Mesenchymal stem cell (in vitro differentiated cells and primary cell): ENCODE measurements around the gene PAOX.
"Not testable (repeated sequence)": the region's sequence is repeated elsewhere in the genome, so short reads cannot be mapped to it uniquely, and the experiment has no call there.

Source experiments
- DNase-seq: peaks from one replicate; pipeline ENCODE4 v3.0.0-alpha.2; 2013
- H2AFZ ChIP-seq: one replicate; pipeline ENCODE4 v1.6.1; 2013; ENCODE audit warnings: low read depth, mild to moderate bottlenecking, control low read depth, inconsistent platforms, low read length, moderate library complexity
- H2AK5ac ChIP-seq: 2 replicates; pipeline ENCODE4 v1.6.1; 2013; ENCODE audit warnings: low read length, moderate library complexity, mild to moderate bottlenecking, inconsistent platforms; ENCODE audit not compliant: severe bottlenecking
- H2BK120ac ChIP-seq: one replicate; pipeline ENCODE4 v1.6.1; 2013; ENCODE audit warnings: low read depth, mild to moderate bottlenecking, inconsistent platforms, low read length, moderate library complexity
- H2BK12ac ChIP-seq, 2 experiments: one replicate each; pipeline ENCODE4 v1.6.1; 2013; ENCODE audit warnings: inconsistent platforms in 2 of 2, low read length in 2 of 2, mild to moderate bottlenecking in 2 of 2, moderate library complexity in 2 of 2, control low read depth in 1 of 2
- H2BK15ac ChIP-seq: one replicate; pipeline ENCODE4 v1.6.1; 2013; ENCODE audit warnings: mild to moderate bottlenecking, low read depth, inconsistent platforms; ENCODE audit not compliant: poor library complexity, severe bottlenecking
- H2BK5ac ChIP-seq: 2 replicates; pipeline ENCODE4 v1.6.1; 2013; ENCODE audit warnings: low read depth, mild to moderate bottlenecking, low read length, control low read depth, inconsistent platforms; ENCODE audit not compliant: poor library complexity, severe bottlenecking
- H3K14ac ChIP-seq, 2 experiments: one replicate each; pipeline ENCODE4 v1.6.1; 2013; ENCODE audit warnings: inconsistent platforms in 2 of 2, low read length in 2 of 2, control low read depth in 1 of 2, mild to moderate bottlenecking in 1 of 2, moderate library complexity in 1 of 2
- H3K18ac ChIP-seq, 2 experiments: one replicate each; pipeline ENCODE4 v1.6.1; 2013; ENCODE audit warnings: inconsistent platforms in 2 of 2, low read length in 2 of 2, control low read depth in 1 of 2, low read depth in 1 of 2, mild to moderate bottlenecking in 1 of 2
- H3K23ac ChIP-seq, 2 experiments: one replicate each; pipeline ENCODE4 v1.6.1; 2013; ENCODE audit warnings: inconsistent platforms in 2 of 2, low read length in 2 of 2, mild to moderate bottlenecking in 2 of 2, moderate library complexity in 2 of 2, control low read depth in 1 of 2
- H3K27ac ChIP-seq: 2 replicates; pipeline ENCODE4 v1.5.1; 2013; ENCODE audit warnings: mild to moderate bottlenecking, moderate library complexity, low read length, control low read depth, inconsistent platforms; ENCODE audit not compliant: poor library complexity, severe bottlenecking
- H3K27me3 ChIP-seq, 2 experiments: 2 replicates each; pipeline versions ENCODE4 v1.6.1 to v1.7.0; 2013; ENCODE audit warnings: low read length in 2 of 2, mild to moderate bottlenecking in 2 of 2, moderate library complexity in 2 of 2, control low read depth in 1 of 2, inconsistent platforms in 1 of 2; ENCODE audit not compliant: control insufficient read depth in 1 of 2, insufficient read depth in 1 of 2
- H3K36me3 ChIP-seq, 2 experiments: 2 replicates each; pipeline versions ENCODE4 v1.6.1 to v1.7.0; 2013; ENCODE audit warnings: low read length in 2 of 2, control low read depth in 1 of 2, inconsistent platforms in 1 of 2, low read depth in 1 of 2, mild to moderate bottlenecking in 1 of 2; ENCODE audit not compliant: insufficient read depth in 2 of 2, control insufficient read depth in 1 of 2
- H3K4ac ChIP-seq, 2 experiments: one replicate each; pipeline ENCODE4 v1.6.1; 2013; ENCODE audit warnings: inconsistent platforms in 2 of 2, low read length in 2 of 2, mild to moderate bottlenecking in 2 of 2, moderate library complexity in 2 of 2, control low read depth in 1 of 2, low read depth in 1 of 2
- H3K4me1 ChIP-seq: 2 replicates; pipeline ENCODE4 v1.6.1; 2013; ENCODE audit warnings: low read depth, low read length, control low read depth; ENCODE audit not compliant: control insufficient read depth, insufficient read depth
- H3K4me2 ChIP-seq: 2 replicates; pipeline ENCODE4 v1.6.1; 2013; ENCODE audit warnings: low read length, mild to moderate bottlenecking, inconsistent platforms; ENCODE audit not compliant: poor library complexity, severe bottlenecking
- H3K4me3 ChIP-seq, 2 experiments: 2 replicates each; pipeline versions ENCODE4 v1.5.1 to v1.7.0; 2013; ENCODE audit warnings: low read length in 2 of 2, mild to moderate bottlenecking in 2 of 2, control low read depth in 1 of 2, low read depth in 1 of 2; ENCODE audit not compliant: insufficient read depth in 1 of 2
- H3K79me1 ChIP-seq: replicated peaks from 2 replicates; pipeline ENCODE4 v1.6.1; 2013; ENCODE audit warnings: mild to moderate bottlenecking, control low read depth, low read length, inconsistent platforms; ENCODE audit not compliant: poor library complexity, severe bottlenecking
- H3K9ac ChIP-seq: 2 replicates; pipeline ENCODE4 v1.7.0; 2013; ENCODE audit warnings: mild to moderate bottlenecking, low read length, moderate library complexity
- H3K9me3 ChIP-seq: 2 replicates; pipeline ENCODE4 v1.7.0; 2013; ENCODE audit warnings: mild to moderate bottlenecking, low read length; ENCODE audit not compliant: control insufficient read depth
- H4K8ac ChIP-seq: one replicate; pipeline ENCODE4 v1.6.1; 2013; ENCODE audit warnings: inconsistent platforms, mild to moderate bottlenecking, low read length, moderate library complexity
- H4K91ac ChIP-seq: one replicate; pipeline ENCODE4 v1.6.1; 2013; ENCODE audit warnings: mild to moderate bottlenecking, low read length, inconsistent platforms
- WGBS: methylation state at CpG from one replicate; pipeline ENCODE4 v1.1.7; 2013; ENCODE audit warnings: mixed read lengths; 5-methylcytosine and 5-hydroxymethylcytosine counted together

PAOX gene

DNA sequence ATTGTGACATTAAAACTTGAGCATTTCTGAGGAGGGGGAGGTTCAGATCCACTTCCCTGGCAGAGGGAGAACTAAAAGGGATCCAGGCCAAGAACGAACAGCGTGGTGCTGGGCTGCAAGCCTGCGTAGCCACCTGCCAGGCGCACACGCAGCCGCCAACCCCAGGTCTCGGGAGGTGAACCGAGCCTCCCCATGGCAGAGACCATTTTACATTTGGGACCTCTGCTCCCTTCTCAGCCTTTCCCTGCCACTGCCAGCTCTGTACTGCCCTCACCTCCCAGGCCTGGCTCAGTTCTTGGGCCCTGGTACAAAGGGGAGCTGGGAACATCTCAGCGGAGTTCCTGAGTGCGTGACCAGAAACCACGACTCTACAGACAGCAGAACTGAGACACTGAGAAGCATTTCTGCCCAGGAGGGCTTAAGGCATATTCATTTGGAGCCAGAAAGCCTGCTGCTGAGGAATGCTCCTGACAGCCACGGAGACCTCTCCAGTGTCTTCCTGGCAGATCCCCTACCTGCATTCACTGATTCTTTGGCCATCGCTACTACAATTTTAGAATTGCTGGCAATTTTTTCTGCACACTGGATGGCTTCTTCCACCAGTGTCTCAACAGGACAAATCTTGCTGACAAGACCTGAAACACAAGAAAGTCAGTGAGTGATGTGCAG lies 13.5 kb upstream of the PAOX start:
- Histone ChIP-seq H3K27ac (no peak overlapping the region), H3K23ac (no peak overlapping the region), H2AFZ (no peak overlapping the region), H3K36me3 (peaks cover 76 to 78% of the 10 kb centered on the region in 2 experiments), H3K9me3 (no peaks in the 10 kb centered on the region), H3K9ac (no peak overlapping the region), H3K79me1 (peaks cover 29% of the 10 kb centered on the region), H3K27me3 (no peaks in the 10 kb centered on the region), H3K4ac (no peak overlapping the region), H2BK15ac (no peak overlapping the region), H3K4me1 (no peaks in the 10 kb centered on the region), H3K14ac (no peak overlapping the region), H2BK5ac (no peak overlapping the region), H4K8ac (no peak overlapping the region), H4K91ac (no peak overlapping the region), H3K4me2 (no peak overlapping the region), H2AK5ac (no peak overlapping the region), H2BK12ac (no peak overlapping the region), H3K18ac (no peak overlapping the region), H2BK120ac (no peak overlapping the region), H3K4me3 (no peak overlapping the region)
- 93% methylated on average over 13 of the region's 13 CpGs for WGBS
- no peak for DNase-seq

DNA sequence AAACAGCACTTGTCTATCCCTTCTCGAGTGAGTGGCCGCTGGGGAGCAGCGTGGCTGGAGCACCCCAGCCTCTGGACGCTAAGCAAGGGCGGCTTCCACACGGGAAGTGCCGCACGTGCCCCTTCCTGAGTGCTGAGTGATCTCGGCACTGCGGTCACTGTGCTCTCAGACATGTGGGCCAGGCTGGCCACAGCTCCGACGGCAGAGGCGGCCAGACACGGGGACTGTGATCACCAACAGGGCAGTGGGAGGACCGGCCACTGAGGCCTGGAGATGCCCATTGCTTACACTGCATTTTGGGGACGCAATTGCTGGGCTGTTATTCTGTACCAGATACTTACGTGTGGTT lies 13.0 kb upstream of the PAOX start:
- no peak overlapping the region for H4K91ac ChIP-seq
- 91% methylated on average over 17 of the region's 17 CpGs for WGBS

DNA sequence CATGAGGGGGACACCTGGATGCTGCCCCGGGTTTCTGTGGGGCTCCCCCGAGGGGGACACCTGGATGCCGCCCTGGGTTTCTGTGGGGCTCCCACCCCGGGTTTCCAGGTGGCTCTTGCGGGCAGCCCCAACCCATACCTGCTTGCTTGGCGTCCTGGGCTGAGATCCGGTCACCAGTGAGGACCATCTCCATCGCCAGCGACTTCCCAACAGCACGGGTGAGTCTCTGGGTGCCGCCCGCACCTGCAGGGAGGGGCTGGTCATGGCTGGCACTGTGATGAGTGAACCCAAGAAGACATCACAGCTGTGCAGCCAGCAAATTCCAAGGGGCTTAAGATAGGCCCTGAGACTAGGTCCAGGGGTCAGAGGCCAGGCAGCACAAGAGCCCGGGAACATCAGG lies 12.3 kb upstream of the PAOX start:
- Histone ChIP-seq H3K4me1 (peaks cover 6% of the 10 kb centered on the region), H3K4me3 (no peak overlapping the region), H3K36me3 (peaks cover 79 to 80% of the 10 kb centered on the region in 2 experiments), H3K4ac (no peak overlapping the region), H3K14ac (no peak overlapping the region), H3K4me2 (no peak overlapping the region), H4K91ac (no peak overlapping the region), H3K27me3 (no peaks in the 10 kb centered on the region), H2AK5ac (no peak overlapping the region), H2BK5ac (no peak overlapping the region), H3K79me1 (peaks cover 35% of the 10 kb centered on the region), H2BK15ac (no peak overlapping the region), H3K9me3 (no peaks in the 10 kb centered on the region), H3K23ac (no peak overlapping the region), H4K8ac (no peak overlapping the region), H3K9ac (no peak overlapping the region), H3K27ac (no peak overlapping the region), H2AFZ (no peak overlapping the region), H2BK120ac (no peak overlapping the region), H3K18ac (no peak overlapping the region), H2BK12ac (no peak overlapping the region)
- DNase-seq, result no peak
- WGBS, result 96% methylated on average over 13 of the region's 13 CpGs

More for the DNA sequence above, 13.0 kb upstream of the PAOX start:
- H2AK5ac ChIP-seq, result no peak overlapping the region
- H3K27me3 ChIP-seq, result no peaks in the 10 kb centered on the region
- no peak overlapping the region for H3K23ac ChIP-seq
- no peaks in the 10 kb centered on the region for H3K4me1 ChIP-seq
- no peak overlapping the region for H3K4ac ChIP-seq
- peaks cover 30% of the 10 kb centered on the region for H3K79me1 ChIP-seq
- no peak overlapping the region for H4K8ac ChIP-seq
- DNase-seq, result no peak
- H2BK12ac ChIP-seq, result no peak overlapping the region
- no peaks in the 10 kb centered on the region for H3K9me3 ChIP-seq
- no peak overlapping the region for H3K4me2 ChIP-seq
- H3K36me3 ChIP-seq, result peaks cover 79 to 80% of the 10 kb centered on the region in 2 experiments
- H2BK5ac ChIP-seq, result no peak overlapping the region
- H3K9ac ChIP-seq, result no peak overlapping the region
- H3K18ac ChIP-seq, result no peak overlapping the region
- H2BK15ac ChIP-seq, result no peak overlapping the region
- no peak overlapping the region for H3K14ac ChIP-seq
- no peak overlapping the region for H3K4me3 ChIP-seq
- H2AFZ ChIP-seq, result no peak overlapping the region
- no peak overlapping the region for H3K27ac ChIP-seq
- no peak overlapping the region for H2BK120ac ChIP-seq

DNA sequence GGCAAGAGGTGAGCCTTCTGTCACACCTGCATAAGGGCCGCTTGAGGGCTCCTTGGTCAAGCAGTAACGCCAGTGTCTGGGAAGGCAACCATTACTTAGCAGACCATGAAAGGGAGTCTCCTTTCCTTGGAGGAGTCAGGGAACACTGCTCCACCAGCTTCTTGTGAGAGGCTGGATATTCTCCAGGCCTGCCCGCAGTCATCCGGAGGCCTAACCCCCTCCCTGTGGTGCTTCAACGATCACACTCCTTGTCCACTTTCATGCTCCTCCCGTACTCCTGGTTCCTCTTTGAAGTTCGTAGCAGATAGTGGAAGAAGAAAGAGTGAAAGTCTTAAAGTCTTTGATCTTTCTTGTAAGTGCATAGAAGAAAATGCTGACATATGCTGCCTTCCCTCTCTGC lies 11.6 kb upstream of the PAOX start:
- not testable (repeated sequence) for H2AFZ ChIP-seq, H4K8ac ChIP-seq, H2BK5ac ChIP-seq, H2BK15ac ChIP-seq, H3K23ac ChIP-seq, H3K4me3 ChIP-seq, H2AK5ac ChIP-seq, H3K4ac ChIP-seq, H3K18ac ChIP-seq, H3K27me3 ChIP-seq, H4K91ac ChIP-seq, H3K9ac ChIP-seq, H2BK120ac ChIP-seq, DNase-seq, H2BK12ac ChIP-seq, H3K4me2 ChIP-seq, H3K27ac ChIP-seq, H3K14ac ChIP-seq, H3K9me3 ChIP-seq
- Histone ChIP-seq H3K79me1 (peaks cover 40% of the 10 kb centered on the region), H3K4me1 (peaks cover 12% of the 10 kb centered on the region), H3K36me3 (peaks cover 72 to 76% of the 10 kb centered on the region in 2 experiments)
- no CpG with 5 or more reads among the region's 7 CpGs for WGBS
